COLO668 (cell line): ENCODE measurements around the gene IRF3.
"Not testable (repeated sequence)": the region's sequence is repeated elsewhere in the genome, so short reads cannot be mapped to it uniquely, and the experiment has no call there.

Experiments
- DNase-seq: peaks from one replicate; lab custom pipeline; 2025; ENCODE audit not compliant: unreplicated experiment; lab: John Stamatoyannopoulos, UW

Gene IRF3

DNA sequence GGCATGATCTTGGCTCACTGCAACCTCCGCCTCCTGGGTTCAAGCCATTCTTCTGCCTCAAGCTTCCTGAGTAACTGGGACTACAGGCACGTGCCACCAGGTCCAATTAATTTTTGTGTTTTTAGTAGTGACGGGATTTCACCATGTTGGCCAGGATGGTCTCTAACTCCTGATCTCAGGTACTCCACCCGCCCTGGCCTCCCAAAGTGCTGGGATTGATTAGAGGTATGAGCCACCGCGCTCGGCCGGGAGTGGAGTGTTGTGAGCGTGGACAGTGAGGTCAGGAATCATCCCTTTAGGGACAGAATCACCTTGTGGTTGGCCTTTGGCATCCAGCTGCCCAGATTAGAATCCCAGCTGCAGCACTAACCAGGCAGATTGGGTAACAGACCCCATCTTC lies 36.0 kb downstream of the IRF3 start:
- DNase-seq, result no peak

DNA sequence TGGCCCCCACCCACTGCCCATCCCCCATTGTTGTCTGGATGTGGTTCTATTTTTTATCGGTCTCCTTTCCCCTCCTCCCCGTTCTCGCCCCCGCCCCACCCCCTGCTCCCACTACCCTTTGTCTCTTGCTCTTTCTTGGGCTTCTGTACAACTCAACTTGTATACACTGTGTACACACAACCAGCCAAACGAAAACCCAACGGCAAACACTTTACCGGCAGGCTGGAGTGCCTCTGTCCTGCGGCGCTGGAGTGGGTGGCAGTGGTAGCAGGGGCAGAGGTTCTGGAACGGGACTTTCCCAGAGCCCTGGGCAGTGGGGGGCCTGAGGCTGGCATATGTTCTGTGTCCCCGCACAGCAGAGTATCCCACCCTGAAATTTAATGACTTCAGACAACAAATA lies 39.4 kb downstream of the IRF3 start:
- no peak for DNase-seq

DNA sequence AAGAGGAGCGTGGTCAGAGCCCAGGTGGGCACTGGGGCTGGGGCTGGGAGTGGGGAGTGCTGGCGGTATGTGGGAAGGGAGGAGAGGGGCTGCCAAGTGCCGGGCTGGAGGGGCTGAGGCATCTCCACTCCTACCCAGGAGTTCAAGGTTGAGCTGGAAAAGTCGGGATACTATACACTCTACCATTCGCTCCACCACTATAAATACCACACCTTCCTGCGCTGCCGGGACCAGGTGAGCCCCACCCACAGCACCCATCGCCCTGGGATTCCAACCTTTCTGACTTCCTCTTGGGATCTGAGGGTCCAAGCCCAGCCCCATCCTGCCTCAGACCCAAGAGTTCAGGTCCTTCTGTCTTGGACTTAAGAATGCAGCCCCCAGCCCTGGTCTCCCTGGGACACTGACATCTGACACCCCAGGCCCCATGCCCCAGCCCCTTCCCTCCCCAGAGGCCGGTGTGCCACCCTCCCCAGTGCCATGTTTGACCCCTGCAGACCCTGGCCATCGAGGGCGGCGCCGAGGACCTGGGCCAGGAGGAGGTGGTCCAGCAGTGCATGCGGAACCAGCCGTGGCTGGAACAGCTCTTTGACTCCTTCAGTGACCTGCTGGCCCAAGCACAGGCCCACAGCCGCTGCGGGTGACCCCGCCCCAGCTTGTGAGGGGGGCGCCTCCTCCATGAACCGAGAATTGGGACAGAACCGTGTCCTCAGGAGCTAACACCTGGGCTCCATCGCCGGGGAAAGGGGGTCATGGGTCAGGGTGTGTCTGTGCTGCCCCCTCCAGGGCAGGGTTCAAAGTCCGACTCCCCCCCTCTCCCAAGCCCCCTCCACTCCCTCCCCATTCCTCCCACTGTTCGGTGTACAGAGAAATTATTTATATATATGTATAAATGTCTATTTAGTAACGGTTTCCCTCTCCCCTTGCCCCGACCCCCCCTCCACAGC lies 40.4 kb downstream of the IRF3 start:
- DNase-seq, result no peak

DNA sequence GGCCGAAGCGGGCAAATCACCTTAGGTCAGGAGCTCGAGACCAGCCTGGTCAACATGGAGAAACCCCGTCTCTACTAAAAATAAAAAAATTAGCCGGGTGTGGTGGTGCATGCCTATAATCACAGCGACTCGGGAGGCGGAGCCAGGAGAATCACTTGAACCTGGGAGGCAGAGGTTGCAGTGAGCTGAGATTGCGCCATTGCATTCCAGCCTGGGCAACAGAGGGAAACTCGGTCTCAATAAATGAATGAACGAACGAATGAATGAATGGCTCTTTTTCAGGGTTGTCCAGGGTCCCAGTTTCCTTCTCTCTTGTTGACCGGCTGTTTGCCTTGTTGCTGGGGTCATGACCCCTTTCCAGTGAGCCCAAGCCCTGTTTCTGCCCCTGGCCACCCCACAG lies 47.8 kb downstream of the IRF3 start:
- not testable (repeated sequence) for DNase-seq

DNA sequence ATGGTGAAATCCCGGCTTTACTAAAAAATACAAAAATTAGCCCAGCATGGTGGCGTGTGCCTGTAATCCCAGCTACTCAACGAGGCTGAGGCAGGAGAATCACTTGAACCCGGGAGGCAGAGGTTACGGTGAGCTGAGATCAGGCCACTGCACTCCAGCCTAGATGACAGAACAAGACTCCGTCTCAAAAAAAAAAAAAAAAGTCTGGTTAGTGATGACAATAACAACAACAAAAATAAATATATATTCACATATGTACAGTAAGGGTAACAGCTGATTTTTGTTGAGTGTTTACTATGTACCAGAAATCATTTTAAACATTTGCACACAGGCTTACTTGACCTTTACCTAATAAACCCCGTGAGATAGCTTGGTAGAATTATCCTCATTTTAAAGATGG lies 48.7 kb downstream of the IRF3 start:
- no peak for DNase-seq

DNA sequence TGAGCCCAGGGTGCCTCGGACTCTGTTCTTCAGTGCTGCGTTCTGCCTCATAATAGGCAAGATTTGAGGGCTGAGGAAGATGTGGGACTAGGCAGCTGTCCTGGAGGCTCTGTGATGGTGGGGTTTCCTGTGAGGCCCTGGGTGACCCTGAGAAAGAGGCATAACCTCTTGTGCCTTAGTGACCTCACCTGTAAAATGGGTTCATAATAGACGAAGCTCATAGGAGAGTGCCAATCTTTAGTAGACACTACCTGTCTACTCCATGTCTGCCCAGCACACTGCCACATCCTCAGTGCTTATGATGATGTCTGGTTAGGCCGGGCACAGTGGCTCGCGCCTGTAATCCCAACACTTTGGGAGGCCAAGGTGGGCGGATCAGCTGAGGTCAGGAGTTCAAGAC lies 49.1 kb downstream of the IRF3 start:
- no peak for DNase-seq

DNA sequence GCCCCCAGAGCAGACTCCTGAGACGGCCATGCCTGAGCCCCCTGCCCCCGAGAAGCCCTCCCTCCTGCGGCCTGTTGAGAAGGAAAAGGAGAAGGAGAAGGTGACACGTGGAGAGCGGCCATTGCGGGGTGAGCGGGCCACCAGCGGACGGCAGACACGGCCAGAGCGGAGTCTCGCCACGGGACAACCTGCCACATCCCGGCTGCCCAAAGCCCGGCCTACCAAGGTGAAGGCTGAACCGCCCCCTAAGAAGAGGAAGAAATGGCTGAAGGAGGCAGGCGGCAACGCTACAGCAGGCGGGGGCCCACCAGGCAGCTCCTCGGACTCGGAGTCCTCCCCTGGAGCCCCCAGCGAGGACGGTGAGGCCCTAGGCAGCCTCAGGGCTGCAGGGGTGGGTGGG lies 49.8 kb downstream of the IRF3 start:
- DNase-seq, result no peak

DNA sequence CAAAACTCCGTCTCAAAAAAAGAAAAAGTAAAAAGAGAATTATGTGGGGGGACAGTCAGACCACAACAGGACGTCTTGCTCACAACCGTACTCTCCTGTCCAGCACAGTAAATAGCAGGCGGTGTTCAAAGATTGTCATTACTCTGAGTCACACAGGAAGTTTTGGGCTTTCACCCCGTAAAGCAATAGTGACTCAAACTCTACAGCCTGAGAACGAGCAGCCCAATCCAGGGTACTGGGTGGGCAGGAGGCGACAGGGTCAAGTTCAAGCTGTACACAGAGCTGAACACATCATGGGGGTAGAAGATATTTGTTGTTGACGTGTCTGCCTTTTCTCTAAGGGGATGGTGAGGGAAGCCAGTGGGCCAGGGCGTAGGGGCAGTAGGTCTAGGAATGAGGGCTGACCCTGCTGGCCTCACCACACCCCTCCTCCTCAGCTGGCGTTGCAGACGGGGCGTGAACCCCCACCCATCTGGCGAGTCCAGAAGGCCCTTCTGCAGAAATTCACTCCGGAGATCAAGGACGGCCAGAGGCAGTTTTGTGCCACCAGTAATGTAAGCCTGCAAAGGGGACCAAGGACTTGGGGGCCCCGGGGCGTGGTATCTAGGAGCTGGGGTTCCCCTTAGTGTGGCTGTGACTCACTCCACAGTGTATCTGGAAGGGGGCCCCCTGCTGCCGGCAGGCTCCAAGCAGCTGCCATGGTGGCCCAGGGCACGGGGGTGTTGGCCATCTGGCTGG lies 51.4 kb downstream of the IRF3 start:
- no peak for DNase-seq

DNA sequence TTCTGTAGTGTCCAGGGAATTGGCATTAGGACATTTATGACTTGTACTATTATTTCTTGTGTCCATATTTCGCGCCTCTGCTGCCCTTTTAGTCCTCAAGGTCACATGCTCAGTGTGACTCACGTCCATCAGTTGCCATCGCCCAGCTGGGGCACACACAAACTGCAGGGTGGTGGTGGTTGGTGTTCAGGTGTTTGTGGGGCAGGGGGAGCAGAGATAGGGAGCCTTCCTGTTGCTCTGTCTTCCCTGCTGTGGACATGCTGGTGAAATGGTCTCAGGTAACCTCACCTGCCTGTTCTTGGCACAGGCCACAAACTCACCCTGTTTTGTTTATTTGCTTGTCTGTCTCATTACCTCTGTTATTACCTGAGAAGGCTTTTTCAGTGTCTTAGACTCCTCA lies 52.3 kb downstream of the IRF3 start:
- DNase-seq, result no peak
